H9 (cell line): ENCODE data around the gene KIAA2012. TPM values are rescaled to one million over a fixed set of nuclear protein-coding genes. Genes with fewer than 3 reads are reported as not detected.

Experiments used
- DNase-seq: peaks from one replicate; pipeline ENCODE4 v3.0.0-alpha.2; 2017
- H2AFZ ChIP-seq: one replicate; pipeline ENCODE4 v1.6.1; 2013; ENCODE audit warnings: mild to moderate bottlenecking, low read length, control low read depth, moderate library complexity
- H2AK5ac ChIP-seq: 2 replicates; pipeline ENCODE4 v1.6.1; 2013; ENCODE audit warnings: low read length, control low read depth, mixed read lengths; ENCODE audit not compliant: insufficient read length
- H2BK120ac ChIP-seq: one replicate; pipeline ENCODE4 v1.6.1; 2013; ENCODE audit warnings: low read depth, mild to moderate bottlenecking, low read length, control low read depth, inconsistent platforms; ENCODE audit not compliant: poor library complexity, severe bottlenecking
- H2BK12ac ChIP-seq: 2 replicates; pipeline ENCODE4 v1.6.1; 2013; ENCODE audit warnings: low read length, control low read depth, mixed read lengths, low read depth; ENCODE audit not compliant: insufficient read length
- H2BK15ac ChIP-seq: 2 replicates; pipeline ENCODE4 v1.6.1; 2013; ENCODE audit warnings: low read depth, low read length, control low read depth
- H2BK20ac ChIP-seq: one replicate; pipeline ENCODE4 v1.6.1; 2013; ENCODE audit warnings: low read depth, mild to moderate bottlenecking, low read length, control low read depth, inconsistent platforms; ENCODE audit not compliant: poor library complexity, severe bottlenecking
- H2BK5ac ChIP-seq: 2 replicates; pipeline ENCODE4 v1.6.1; 2013; ENCODE audit warnings: low read length, control low read depth, mixed read lengths; ENCODE audit not compliant: insufficient read length
- H3K14ac ChIP-seq: 2 replicates; pipeline ENCODE4 v1.6.1; 2013; ENCODE audit warnings: low read length, control low read depth; ENCODE audit not compliant: insufficient read depth
- H3K18ac ChIP-seq: 2 replicates; pipeline ENCODE4 v1.6.1; 2013; ENCODE audit warnings: low read depth, mild to moderate bottlenecking, mixed read lengths, low read length, control low read depth; ENCODE audit not compliant: insufficient read length
- H3K23ac ChIP-seq: 2 replicates; pipeline ENCODE4 v1.6.1; 2013; ENCODE audit warnings: low read length, control low read depth, mixed read lengths, low read depth; ENCODE audit not compliant: insufficient read length
- H3K23me2 ChIP-seq: 2 replicates; pipeline ENCODE4 v1.6.1; 2013; ENCODE audit warnings: low read depth, mild to moderate bottlenecking, mixed read lengths, low read length, control low read depth; ENCODE audit not compliant: insufficient read length, poor library complexity, severe bottlenecking
- H3K27ac ChIP-seq: 2 replicates; pipeline ENCODE4 v1.5.1; 2013; ENCODE audit warnings: low read length, control low read depth, mixed read lengths, low read depth; ENCODE audit not compliant: insufficient read length
- H3K27me3 ChIP-seq: 2 replicates; pipeline ENCODE4 v1.6.1; 2013; ENCODE audit warnings: low read length, control low read depth, inconsistent platforms; ENCODE audit not compliant: insufficient read depth
- H3K4ac ChIP-seq: 2 replicates; pipeline ENCODE4 v1.6.1; 2013; ENCODE audit warnings: low read depth, mild to moderate bottlenecking, control low read depth, inconsistent platforms, low read length, moderate library complexity
- H3K4me1 ChIP-seq: 2 replicates; pipeline ENCODE4 v1.6.1; 2013; ENCODE audit warnings: low read length, control low read depth, inconsistent platforms; ENCODE audit not compliant: insufficient read depth
- H3K4me2 ChIP-seq: 2 replicates; pipeline ENCODE4 v1.6.1; 2013; ENCODE audit warnings: low read length, control low read depth, mixed read lengths; ENCODE audit not compliant: insufficient read length, insufficient read depth
- H3K56ac ChIP-seq: 2 replicates; pipeline ENCODE4 v1.6.1; 2013; ENCODE audit warnings: low read depth, mild to moderate bottlenecking, mixed read lengths, low read length, control low read depth; ENCODE audit not compliant: insufficient read length
- H3K79me1 ChIP-seq: 2 replicates; pipeline ENCODE4 v1.6.1; 2013; ENCODE audit warnings: low read depth, mild to moderate bottlenecking, moderate library complexity, low read length, control low read depth, inconsistent platforms; ENCODE audit not compliant: insufficient read depth, poor library complexity, severe bottlenecking
- H3K79me2 ChIP-seq: 2 replicates; pipeline ENCODE4 v1.6.1; 2013; ENCODE audit warnings: low read length, control low read depth, inconsistent platforms; ENCODE audit not compliant: insufficient read depth
- H3K9ac ChIP-seq: 2 replicates; pipeline ENCODE4 v1.6.1; 2013; ENCODE audit warnings: low read length, control low read depth, mixed read lengths; ENCODE audit not compliant: insufficient read length; ENCODE audit errors: extremely low read depth
- H3K9me3 ChIP-seq: one replicate; pipeline ENCODE4 v1.6.1; 2013; ENCODE audit warnings: low read depth, low read length, inconsistent platforms; ENCODE audit not compliant: control insufficient read depth
- H3T11ph ChIP-seq: one replicate; pipeline ENCODE4 v1.6.1; 2013; ENCODE audit warnings: mild to moderate bottlenecking, low read length, control low read depth, inconsistent platforms
- H4K20me1 ChIP-seq: one replicate; pipeline ENCODE4 v1.6.1; 2013; ENCODE audit not compliant: control insufficient read depth, insufficient read length, insufficient read depth
- H4K5ac ChIP-seq: 2 replicates; pipeline ENCODE4 v1.6.1; 2013; ENCODE audit warnings: low read depth, mild to moderate bottlenecking, mixed read lengths, low read length, control low read depth; ENCODE audit not compliant: insufficient read length
- H4K8ac ChIP-seq: replicated peaks from 2 replicates; pipeline ENCODE4 v1.6.1; 2013; ENCODE audit warnings: low read length, control low read depth, mixed read lengths, low read depth; ENCODE audit not compliant: insufficient read length
- H4K91ac ChIP-seq: 2 replicates; pipeline ENCODE4 v1.6.1; 2013; ENCODE audit warnings: low read depth, mild to moderate bottlenecking, moderate library complexity, mixed read lengths, low read length, control low read depth; ENCODE audit not compliant: insufficient read length
- H3K27ac Mint-ChIP-seq, 3 experiments: 2 replicates in 2 of 3; 3 replicates in 1 of 3; pipeline ENCODE4 v1.8.0; 2020 to 2021; ENCODE audit warnings: mixed read lengths in 3 of 3, mild to moderate bottlenecking in 1 of 3, moderate library complexity in 1 of 3
- H3K27me3 Mint-ChIP-seq: 2 replicates; pipeline ENCODE4 v1.8.0; 2021; ENCODE audit warnings: low read depth, mild to moderate bottlenecking, moderate library complexity, mixed read lengths
- H3K36me3 Mint-ChIP-seq, 3 experiments: 2 replicates in 2 of 3; 3 replicates in 1 of 3; pipeline ENCODE4 v1.8.0; 2020 to 2021; ENCODE audit warnings: low read depth in 3 of 3, mixed read lengths in 3 of 3; ENCODE audit not compliant: insufficient read depth in 1 of 3
- H3K4me1 Mint-ChIP-seq, 2 experiments: 2 replicates each; pipeline ENCODE4 v1.8.0; 2020; ENCODE audit warnings: mixed read lengths in 2 of 2
- H3K4me3 Mint-ChIP-seq, 2 experiments: 2 replicates in 1 of 2; 3 replicates in 1 of 2; pipeline ENCODE4 v1.8.0; 2020 to 2021; ENCODE audit warnings: mild to moderate bottlenecking in 2 of 2, mixed read lengths in 2 of 2, moderate library complexity in 1 of 2
- H3K9me3 Mint-ChIP-seq, 2 experiments: 2 replicates in 1 of 2; 3 replicates in 1 of 2; pipeline ENCODE4 v1.8.0; 2020; ENCODE audit warnings: mild to moderate bottlenecking in 2 of 2, mixed read lengths in 2 of 2, moderate library complexity in 1 of 2
- CTCF ChIP-seq: fragments of 200-600 bp; sonication (generic); conservative IDR thresholded peaks from 3 replicates; pipeline ENCODE4 v1.8.0; 2021; ENCODE audit warnings: antibody characterized with exemption, mild to moderate bottlenecking
- WGBS: extraction: QIAGEN DNeasy Blood & Tissue Kit; methylation state at CpG from one replicate; pipeline ENCODE4 v1.1.7; 2013; ENCODE audit warnings: missing lambda C conversion rate, low lambda C conversion rate, mixed read lengths; ENCODE audit not compliant: insufficient read length; ENCODE audit errors: extremely low coverage; 5-methylcytosine and 5-hydroxymethylcytosine counted together
- total RNA-seq: library from RNA; stranded (reverse); gene quantifications from 2 replicates; pipeline ENCODE4 v1.2.1, GENCODE V29; 2021

The KIAA2012 gene
- total RNA-seq, 1 experiment from 2014 or later: not detected

- peaks cover 39% of the 10 kb centered on the region; the same call in 1 of the 2 replicates for H3K79me2 ChIP-seq
- WGBS: no CpG with 5 or more reads among the region's 109 CpGs
- H2BK5ac ChIP-seq: peak within 1 kb of the TSS; percentile 84
- no peaks in the 10 kb centered on the region for H4K20me1 ChIP-seq
- H3K27me3 ChIP-seq: no peaks in the 10 kb centered on the region
- peak; percentile 94 for DNase-seq
- H3K9me3 Mint-ChIP-seq: peaks cover 0 to 4% of the 10 kb centered on the region in 2 experiments; a peak in 2 of 5 replicates
- peak within 1 kb of the TSS; percentile 86 for H4K91ac ChIP-seq
- H2BK120ac ChIP-seq: peak within 1 kb of the TSS; percentile 79
- H3K18ac ChIP-seq: peak within 1 kb of the TSS; percentile 96
- no peak within 1 kb of the TSS for H2AK5ac ChIP-seq
- peak within 1 kb of the TSS; percentile 45 for H3K56ac ChIP-seq
- no peaks in the 10 kb centered on the region for H3K79me1 ChIP-seq
- no peak within 1 kb of the TSS for H4K8ac ChIP-seq
- no peak within 1 kb of the TSS for H3K23ac ChIP-seq
- peak within 1 kb of the TSS; percentile 38 for H2BK12ac ChIP-seq
- peak within 1 kb of the TSS; percentile 89 for H3K27ac ChIP-seq
- H3K9me3 ChIP-seq: no peaks in the 10 kb centered on the region
- peak within 1 kb of the TSS; percentile 97 for H3K14ac ChIP-seq
- peak; percentile 43; the same call in 2 of the 3 replicates for TF ChIP-seq CTCF
- H2BK20ac ChIP-seq: no peak within 1 kb of the TSS
- H3T11ph ChIP-seq: no peak within 1 kb of the TSS
- H4K5ac ChIP-seq: peak within 1 kb of the TSS; percentile 43
- peak within 1 kb of the TSS; percentile 83 for H3K4me2 ChIP-seq
- H3K4ac ChIP-seq: peak within 1 kb of the TSS; percentile 62; the same call in 1 of the 2 replicates
- peaks cover 5% of the 10 kb centered on the region for H3K4me1 ChIP-seq
- H2AFZ ChIP-seq: no peak within 1 kb of the TSS
- peak within 1 kb of the TSS; percentile 99 to 100 (median 100) for H3K27ac Mint-ChIP-seq
- H3K9ac ChIP-seq: peak within 1 kb of the TSS; percentile 98
- no peak within 1 kb of the TSS for H2BK15ac ChIP-seq
- peaks cover 37 to 38% of the 10 kb centered on the region in 2 experiments for H3K4me1 Mint-ChIP-seq
- peak within 1 kb of the TSS in 1 of 2 experiments; percentile 99; a peak in 4 of 5 replicates for H3K4me3 Mint-ChIP-seq
- H3K27me3 Mint-ChIP-seq: no peaks in the 10 kb centered on the region; the same call in 1 of the 2 replicates
- peaks cover 0 to 12% (median 8%) of the 10 kb centered on the region in 3 experiments; a peak in 5 of 7 replicates for H3K36me3 Mint-ChIP-seq
- peaks cover 16% of the 10 kb centered on the region for H3K23me2 ChIP-seq
These were observed 39.5 kb upstream of the KIAA2012 start, which contains the start of gene FZD7 for GRCh38 chr2:202033317-202034248. TSS of gene FZD7 (plus strand) at chr2:202033855. CDS start at chr2:202034648, 793 bp downstream.
